Measurements from ENCODE around the gene YTHDC1.
"Not testable (repeated sequence)": the region's sequence is repeated elsewhere in the genome, so short reads cannot be mapped to it uniquely, and the experiment has no call there.

Gene YTHDC1

GRCh38 chr4:68291256-68291655 lies 58.6 kb downstream of the YTHDC1 start:
- Histone ChIP-seq H3K4me1 (ENCODE audit: insufficient read depth, low read length) (no peaks in the 10 kb centered on the region), H3K9me3 (ENCODE audit: control insufficient read depth, insufficient read depth, low read length) (peaks cover 3% of the 10 kb centered on the region; the same call in 1 of the 2 replicates), H3K36me3 (ENCODE audit: insufficient read depth, low read length) (no peaks in the 10 kb centered on the region), H3K9ac (ENCODE audit: low read depth, low read length) (no peak overlapping the region)

- no peaks in the 10 kb centered on the region for H3K36me3 ChIP-seq (ENCODE audit: insufficient read depth, low read length)
- no peak overlapping the region for H3K9ac ChIP-seq (ENCODE audit: low read depth, low read length)
- no peaks in the 10 kb centered on the region for H3K4me1 ChIP-seq (ENCODE audit: insufficient read depth, low read length)
- H3K9me3 ChIP-seq (ENCODE audit: control insufficient read depth, insufficient read depth, low read length), result peaks cover 3% of the 10 kb centered on the region; the same call in 1 of the 2 replicates
Measured at GRCh38 chr4:68288393-68288740, 61.5 kb downstream of the YTHDC1 start.

DNA sequence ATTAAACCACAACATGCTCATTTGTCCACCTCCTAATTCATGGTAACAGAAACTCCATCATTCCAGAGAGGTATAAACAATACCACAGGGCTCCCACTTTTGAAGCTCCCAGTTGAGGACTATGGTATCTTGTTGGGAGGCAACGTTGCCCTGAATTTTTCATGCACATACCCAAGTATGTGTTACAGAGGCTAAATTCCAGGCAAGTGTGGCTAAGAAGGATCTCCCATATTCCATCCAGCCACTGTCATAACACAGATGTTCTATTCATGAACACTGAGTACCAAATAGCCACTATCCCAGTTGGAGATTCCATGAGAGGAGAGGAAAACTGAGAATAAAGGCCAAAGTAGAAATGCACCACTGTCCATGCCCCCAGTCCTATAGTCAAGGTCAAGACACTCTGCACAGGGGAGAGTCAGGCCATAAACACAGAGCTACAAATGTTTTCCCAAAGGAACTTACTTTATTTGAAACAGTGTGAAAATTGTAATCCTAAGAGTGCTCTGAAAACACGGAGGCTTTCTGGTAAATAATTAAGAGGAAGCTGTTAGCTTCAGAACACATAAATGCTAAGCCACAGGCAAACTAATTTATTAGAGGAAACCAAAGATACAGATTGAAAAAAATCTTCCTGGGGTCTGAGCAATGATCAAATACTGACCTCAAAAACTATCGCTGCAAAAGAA lies 62.0 kb downstream of the YTHDC1 start:
- Histone ChIP-seq H3K9me3 (ENCODE audit: control insufficient read depth, insufficient read depth, low read length) (0 out of 2 replicates have a peak, but pooled peaks cover 3% of the 10 kb centered on the region), H3K9ac (ENCODE audit: low read depth, low read length) (no peak overlapping the region), H3K4me1 (ENCODE audit: insufficient read depth, low read length) (no peaks in the 10 kb centered on the region), H3K36me3 (ENCODE audit: insufficient read depth, low read length) (no peaks in the 10 kb centered on the region)

GRCh38 chr4:68283714-68284113 lies 66.2 kb downstream of the YTHDC1 start:
- H3K36me3 ChIP-seq (ENCODE audit: insufficient read depth, low read length), result no peaks in the 10 kb centered on the region
- H3K9ac ChIP-seq (ENCODE audit: low read depth, low read length), result no peak overlapping the region
- no peaks in the 10 kb centered on the region for H3K4me1 ChIP-seq (ENCODE audit: insufficient read depth, low read length)
- 0 out of 2 replicates have a peak, but pooled peaks cover 3% of the 10 kb centered on the region for H3K9me3 ChIP-seq (ENCODE audit: control insufficient read depth, insufficient read depth, low read length)

GRCh38 chr4:68283095-68283494 lies 66.8 kb downstream of the YTHDC1 start:
- no peaks in the 10 kb centered on the region for H3K36me3 ChIP-seq (ENCODE audit: insufficient read depth, low read length)
- H3K9ac ChIP-seq (ENCODE audit: low read depth, low read length), result no peak overlapping the region
- no peaks in the 10 kb centered on the region for H3K4me1 ChIP-seq (ENCODE audit: insufficient read depth, low read length)
- H3K9me3 ChIP-seq (ENCODE audit: control insufficient read depth, insufficient read depth, low read length), result 0 out of 2 replicates have a peak, but pooled peaks cover 3% of the 10 kb centered on the region

DNA sequence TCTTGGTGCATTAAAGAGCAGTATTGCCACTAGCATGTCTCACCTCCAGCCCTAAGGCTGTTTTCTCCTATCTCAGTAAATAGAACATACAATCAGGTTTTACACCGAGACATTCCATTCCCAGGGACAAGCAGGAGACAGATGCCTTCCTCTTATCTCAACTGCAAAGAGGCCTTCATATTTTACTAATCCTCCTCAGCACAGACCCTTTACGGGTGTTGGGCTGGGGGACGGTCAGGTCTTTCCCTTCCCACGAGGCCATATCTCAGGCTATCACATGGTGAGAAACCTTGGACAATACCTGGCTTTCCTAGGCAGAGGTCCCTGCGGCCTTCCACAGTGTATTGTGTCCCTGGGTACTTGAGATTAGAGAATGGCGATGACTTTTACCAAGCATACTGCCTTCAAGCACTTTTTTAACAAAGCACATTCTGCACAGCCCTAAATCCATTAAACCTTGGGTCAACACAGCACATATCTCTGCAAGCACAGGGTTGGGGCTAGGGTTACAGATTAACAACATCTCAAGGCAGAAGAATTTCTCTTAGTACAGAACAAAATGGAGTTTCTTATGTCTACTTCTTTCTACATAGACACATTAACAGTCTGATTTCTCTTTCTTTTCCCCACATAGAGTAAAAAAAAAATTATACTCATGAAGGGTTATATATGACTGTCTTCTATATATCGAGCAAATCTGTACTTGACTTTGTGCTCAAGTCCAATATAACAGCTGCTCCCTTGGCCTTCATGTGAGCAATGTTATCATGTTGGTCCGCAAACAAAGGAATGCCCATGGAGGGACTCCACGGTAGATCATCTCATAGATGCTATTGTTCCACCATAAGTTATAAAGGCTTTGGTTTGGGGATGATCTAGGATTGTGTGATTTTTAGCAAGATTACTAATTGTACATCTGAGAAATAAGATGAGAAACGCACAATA lies 67.8 kb downstream of the YTHDC1 start:
- not testable (repeated sequence) for H3K36me3 ChIP-seq (ENCODE audit: insufficient read depth, low read length); H3K9ac ChIP-seq (ENCODE audit: low read depth, low read length); H3K4me1 ChIP-seq (ENCODE audit: insufficient read depth, low read length); H3K9me3 ChIP-seq (ENCODE audit: control insufficient read depth, insufficient read depth, low read length)

DNA sequence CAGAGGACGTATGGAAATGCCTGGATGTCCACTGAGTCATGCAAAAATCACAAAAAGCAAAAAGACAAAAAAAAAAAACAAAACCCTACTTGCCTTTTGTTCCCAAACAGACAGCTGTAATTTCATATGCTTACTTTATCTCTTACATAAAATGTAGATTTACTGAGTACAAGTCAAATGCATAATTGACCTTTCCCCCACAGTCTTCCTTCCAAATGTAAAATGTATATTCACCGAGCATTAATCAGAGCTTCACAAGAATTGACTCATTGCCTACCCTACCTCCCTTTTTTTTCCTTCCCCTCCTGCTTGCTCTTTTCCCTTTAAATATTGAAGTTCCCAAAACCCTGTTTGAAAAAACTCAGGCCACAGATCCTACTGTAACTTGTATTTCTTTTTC lies 71.9 kb downstream of the YTHDC1 start:
- no peaks in the 10 kb centered on the region for H3K36me3 ChIP-seq (ENCODE audit: insufficient read depth, low read length)
- H3K9me3 ChIP-seq (ENCODE audit: control insufficient read depth, insufficient read depth, low read length), result peaks cover 6% of the 10 kb centered on the region; the same call in 1 of the 2 replicates
- no peak overlapping the region for H3K9ac ChIP-seq (ENCODE audit: low read depth, low read length)
- H3K4me1 ChIP-seq (ENCODE audit: insufficient read depth, low read length), result peaks cover 22% of the 10 kb centered on the region

DNA sequence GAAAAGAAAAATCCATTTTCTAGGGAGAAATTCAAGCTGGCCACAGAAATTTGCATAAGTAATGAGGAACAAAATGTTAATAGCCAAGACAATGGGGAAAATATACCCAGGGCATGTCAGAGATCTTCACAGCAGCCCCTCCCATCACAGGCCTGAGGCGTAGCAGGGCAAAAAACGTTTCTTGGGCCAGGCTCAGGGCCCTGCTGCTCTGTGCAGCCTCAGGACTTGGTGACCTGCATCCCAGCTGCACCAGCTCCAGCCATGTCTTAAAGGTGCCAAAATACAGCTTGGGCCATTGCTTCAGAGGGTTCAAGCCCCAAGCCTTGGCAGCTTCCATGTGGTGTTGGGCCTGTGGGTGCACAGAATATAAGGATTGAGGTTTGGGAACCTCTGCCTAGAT lies 72.3 kb downstream of the YTHDC1 start:
- peaks cover 23% of the 10 kb centered on the region for H3K4me1 ChIP-seq (ENCODE audit: insufficient read depth, low read length)

GRCh38 chr4:68272860-68273259 lies 77.0 kb downstream of the YTHDC1 start:
- H3K9ac ChIP-seq (ENCODE audit: low read depth, low read length), result peak overlapping the region; percentile 32; the same call in 1 of the 2 replicates
- no peaks in the 10 kb centered on the region for H3K36me3 ChIP-seq (ENCODE audit: insufficient read depth, low read length)
- H3K4me1 ChIP-seq (ENCODE audit: insufficient read depth, low read length), result peaks cover 22% of the 10 kb centered on the region
- peaks cover 24% of the 10 kb centered on the region for H3K9me3 ChIP-seq (ENCODE audit: control insufficient read depth, insufficient read depth, low read length)

More for the DNA sequence above, 72.3 kb downstream of the YTHDC1 start:
- H3K9me3 ChIP-seq (ENCODE audit: control insufficient read depth, insufficient read depth, low read length), result peaks cover 6% of the 10 kb centered on the region; the same call in 1 of the 2 replicates
- H3K9ac ChIP-seq (ENCODE audit: low read depth, low read length), result no peak overlapping the region
- no peaks in the 10 kb centered on the region for H3K36me3 ChIP-seq (ENCODE audit: insufficient read depth, low read length)

- H3K9me3 ChIP-seq (ENCODE audit: control insufficient read depth, insufficient read depth, low read length), result peaks cover 25% of the 10 kb centered on the region
- peak overlapping the region; percentile 32; the same call in 1 of the 2 replicates for H3K9ac ChIP-seq (ENCODE audit: low read depth, low read length)
- H3K4me1 ChIP-seq (ENCODE audit: insufficient read depth, low read length), result peaks cover 19% of the 10 kb centered on the region
- H3K36me3 ChIP-seq (ENCODE audit: insufficient read depth, low read length), result no peaks in the 10 kb centered on the region
Measured at GRCh38 chr4:68272380-68272779, 77.5 kb downstream of the YTHDC1 start.

- Histone ChIP-seq H3K36me3 (ENCODE audit: insufficient read depth, low read length) (no peaks in the 10 kb centered on the region), H3K4me1 (ENCODE audit: insufficient read depth, low read length) (peaks cover 19% of the 10 kb centered on the region), H3K9ac (ENCODE audit: low read depth, low read length) (peak overlapping the region; percentile 32; the same call in 1 of the 2 replicates), H3K9me3 (ENCODE audit: control insufficient read depth, insufficient read depth, low read length) (peaks cover 25% of the 10 kb centered on the region)
Measured at GRCh38 chr4:68271851-68272357, 78.0 kb downstream of the YTHDC1 start.

DNA sequence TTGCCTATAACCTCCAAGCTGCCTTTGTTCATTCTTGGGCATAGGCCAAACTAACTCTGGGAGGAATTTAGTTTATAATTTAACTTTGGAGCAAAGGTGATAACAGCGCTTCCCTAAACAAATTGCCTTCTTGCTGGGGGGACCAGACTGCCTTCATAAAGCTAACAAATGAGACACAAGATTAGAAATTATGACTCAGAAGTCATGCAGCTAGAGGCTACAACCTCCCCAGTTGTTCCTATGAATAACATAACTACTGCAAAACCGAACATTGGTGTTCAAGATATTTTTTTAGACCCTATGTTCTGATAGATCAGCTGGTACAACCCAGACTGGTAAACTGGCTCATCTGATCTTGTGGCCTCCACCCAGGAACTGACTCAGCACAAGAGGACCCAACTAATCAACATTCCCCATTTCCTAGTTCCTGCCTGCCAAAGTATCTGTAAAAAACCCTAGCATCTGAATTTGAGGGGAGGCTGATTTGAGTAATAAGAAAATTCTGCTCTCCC lies 82.4 kb downstream of the YTHDC1 start:
- peaks cover 29% of the 10 kb centered on the region for H3K9me3 ChIP-seq (ENCODE audit: control insufficient read depth, insufficient read depth, low read length)
- no peak overlapping the region for H3K9ac ChIP-seq (ENCODE audit: low read depth, low read length)
- H3K36me3 ChIP-seq (ENCODE audit: insufficient read depth, low read length), result no peaks in the 10 kb centered on the region
- H3K4me1 ChIP-seq (ENCODE audit: insufficient read depth, low read length), result no peaks in the 10 kb centered on the region

- H3K36me3 ChIP-seq (ENCODE audit: insufficient read depth, low read length), result no peaks in the 10 kb centered on the region
- H3K4me1 ChIP-seq (ENCODE audit: insufficient read depth, low read length), result no peaks in the 10 kb centered on the region
- no peak overlapping the region for H3K9ac ChIP-seq (ENCODE audit: low read depth, low read length)
- H3K9me3 ChIP-seq (ENCODE audit: control insufficient read depth, insufficient read depth, low read length), result peaks cover 17% of the 10 kb centered on the region
Measured at GRCh38 chr4:68264875-68265565, 84.9 kb downstream of the YTHDC1 start.

Measured in ES-I3 (cell line).